Ovary (tissue), 3 donors: ENCODE data around the gene LEMD2.

Source experiments
- CTCF ChIP-seq, 3 donors: fragments of 450-650 bp in 2 of 3; fragments of 200-600 bp in 1 of 3; IDR thresholded peaks; one replicate each; pipeline versions ENCODE4 v1.5.1 to v1.8.0; 2016 to 2022; ENCODE audit warnings: antibody characterized with exemption in 3 of 3, mild to moderate bottlenecking in 1 of 3
- EP300 ChIP-seq: sonication (generic); formaldehyde crosslinking; IDR thresholded peaks from one replicate; pipeline ENCODE4 v1.6.1; 2017; ENCODE audit warnings: antibody characterized with exemption
- donor health status: DM: no; HTN: no; CAD: no.

- TF ChIP-seq CTCF (IDR thresholded peaks at IDR 0.05) (no peak), EP300 (no peak)
Observed at GRCh38 chr6:33782561-33782960, 6.4 kb downstream of the LEMD2 start.
